Ishikawa (cell line): Measurements from ENCODE around the gene HINT3.

Source experiments
- CEBPB ChIP-seq: IDR thresholded peaks from 2 replicates; pipeline ENCODE4 v1.6.1; 2012
- CREB1 ChIP-seq: IDR thresholded peaks from 2 replicates; pipeline ENCODE4 v1.6.1; 2012; ENCODE audit warnings: low read depth
- EGR1 ChIP-seq: IDR thresholded peaks from 2 replicates; pipeline ENCODE4 v1.6.1; 2012
- EP300 ChIP-seq: IDR thresholded peaks from 2 replicates; pipeline ENCODE4 v1.6.1; 2012; ENCODE audit warnings: borderline replicate concordance
- FOXM1 ChIP-seq: IDR thresholded peaks from 2 replicates; pipeline ENCODE4 v1.6.1; 2012; ENCODE audit warnings: low read depth, borderline replicate concordance
- MAX ChIP-seq: IDR thresholded peaks from 2 replicates; pipeline ENCODE4 v1.6.1; 2012
- NFIC ChIP-seq: IDR thresholded peaks from 2 replicates; pipeline ENCODE4 v1.6.1; 2012
- RAD21 ChIP-seq: IDR thresholded peaks from 2 replicates; pipeline ENCODE4 v1.6.1; 2012; ENCODE audit warnings: low read depth
- REST ChIP-seq: IDR thresholded peaks from 2 replicates; pipeline ENCODE4 v1.6.1; 2012; ENCODE audit warnings: low read depth, mild to moderate bottlenecking
- TAF1 ChIP-seq: IDR thresholded peaks from 2 replicates; pipeline ENCODE4 v1.6.1; 2012; ENCODE audit warnings: low read depth, mild to moderate bottlenecking
- TCF12 ChIP-seq: IDR thresholded peaks from 2 replicates; pipeline ENCODE4 v1.6.1; 2012; ENCODE audit warnings: low read depth
- TEAD4 ChIP-seq: IDR thresholded peaks from 2 replicates; pipeline ENCODE4 v1.6.1; 2012
- USF1 ChIP-seq: IDR thresholded peaks from 2 replicates; pipeline ENCODE4 v1.6.1; 2012
- YY1 ChIP-seq: IDR thresholded peaks from 2 replicates; pipeline ENCODE4 v1.6.1; 2012; ENCODE audit warnings: low read depth
- ZBTB7A ChIP-seq: IDR thresholded peaks from 2 replicates; pipeline ENCODE4 v1.6.1; 2012; ENCODE audit warnings: low read depth

The HINT3 gene

GRCh38 chr6:125939026-125939425 is 17.5 kb upstream of the HINT3 start:
- TF ChIP-seq EP300 (no peak), YY1 (no peak), REST (no peak), TEAD4 (no peak), TCF12 (no peak), MAX (no peak), ZBTB7A (no peak), EGR1 (no peak), NFIC (no peak), FOXM1 (no peak), CEBPB (no peak), USF1 (no peak), TAF1 (no peak), RAD21 (no peak), CREB1 (no peak)

- TF ChIP-seq FOXM1 (no peak), USF1 (no peak), YY1 (no peak), EP300 (no peak)
These were observed 16.8 kb upstream of the HINT3 start for GRCh38 chr6:125939791-125940190.

- TF ChIP-seq RAD21 (no peak), ZBTB7A (no peak), MAX (no peak), USF1 (no peak), EGR1 (no peak), NFIC (no peak), REST (no peak), YY1 (no peak), TCF12 (no peak), FOXM1 (no peak), TAF1 (no peak), CREB1 (no peak), EP300 (no peak), CEBPB (no peak)
These were observed 16.1 kb upstream of the HINT3 start for GRCh38 chr6:125940247-125941041.

- TF ChIP-seq YY1 (no peak), CREB1 (no peak), RAD21 (no peak)
These were observed 13.7 kb upstream of the HINT3 start for GRCh38 chr6:125942672-125943527.

GRCh38 chr6:125943528-125944433 is 12.8 kb upstream of the HINT3 start:
- TF ChIP-seq RAD21 = no peak
- no peak for TF ChIP-seq EP300
- TF ChIP-seq YY1 = no peak
- no peak for TF ChIP-seq EGR1
- TF ChIP-seq USF1 = no peak
- no peak for TF ChIP-seq NFIC
- TF ChIP-seq TAF1 = no peak
- no peak for TF ChIP-seq TCF12
- TF ChIP-seq CREB1 = no peak
- no peak for TF ChIP-seq CEBPB
- no peak for TF ChIP-seq REST
- no peak for TF ChIP-seq TEAD4
